HG03521 (cell line): ENCODE results near the gene ANGEL1.

ENCODE experiments used
- ATAC-seq: cut with Tn5 transposase; IDR thresholded peaks from one replicate; pipeline ENCODE4 v1.9.1; 2021; ENCODE audit warnings: mild to moderate bottlenecking, moderate library complexity; ENCODE audit not compliant: unreplicated experiment

Gene ANGEL1

GRCh38 chr14:76767681-76768656 lies 44.7 kb downstream of the ANGEL1 start:
- ATAC-seq = peak; percentile 83

- no peak for ATAC-seq
These were observed 47.2 kb downstream of the ANGEL1 start for GRCh38 chr14:76765461-76765931.

DNA sequence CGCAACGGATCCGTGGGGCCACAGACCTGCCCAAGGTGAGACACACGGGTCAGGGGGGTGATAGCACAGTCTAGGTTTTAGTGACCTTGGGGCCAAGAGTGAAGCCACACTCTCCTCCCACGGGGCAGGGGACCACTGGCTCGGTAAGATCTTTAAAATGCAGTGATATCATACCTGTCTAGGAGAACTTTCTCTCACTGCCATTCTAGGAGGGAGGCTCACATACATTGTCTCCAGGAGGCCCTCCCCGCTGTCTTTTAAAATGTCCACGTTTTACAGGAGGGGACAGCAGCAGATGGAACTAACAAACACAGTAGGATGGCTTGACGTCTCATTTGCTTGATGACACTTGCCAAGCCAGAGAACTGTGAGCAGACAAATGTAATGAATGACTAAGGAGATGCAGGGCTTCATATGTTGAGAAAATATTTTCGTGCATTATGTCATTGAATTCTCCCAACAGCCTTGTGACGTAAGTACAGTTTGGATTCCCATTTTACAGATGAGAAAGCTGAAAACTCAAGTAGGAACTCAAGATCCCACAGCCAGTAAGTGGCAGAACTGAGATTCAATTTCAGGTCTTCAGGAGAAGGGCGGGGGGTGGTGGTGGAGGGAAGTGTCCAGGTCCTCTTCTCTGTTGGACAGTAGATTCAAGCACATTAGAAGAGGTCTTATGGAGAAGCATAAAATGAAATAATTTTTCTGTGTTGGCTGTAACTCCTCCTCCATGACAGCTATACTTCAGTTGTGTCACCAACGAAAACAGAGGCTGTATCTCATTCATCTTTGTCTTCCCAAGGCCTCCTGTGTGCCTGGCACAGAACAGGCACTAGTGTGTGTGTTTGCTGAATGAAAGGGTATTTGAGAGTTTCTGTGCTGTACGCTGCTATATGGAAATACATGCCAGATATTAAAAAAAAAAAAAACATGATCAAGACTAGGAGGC lies 49.3 kb downstream of the ANGEL1 start:
- ATAC-seq = no peak

- ATAC-seq = no peak
These were observed 50.1 kb downstream of the ANGEL1 start for GRCh38 chr14:76762411-76763095.

DNA sequence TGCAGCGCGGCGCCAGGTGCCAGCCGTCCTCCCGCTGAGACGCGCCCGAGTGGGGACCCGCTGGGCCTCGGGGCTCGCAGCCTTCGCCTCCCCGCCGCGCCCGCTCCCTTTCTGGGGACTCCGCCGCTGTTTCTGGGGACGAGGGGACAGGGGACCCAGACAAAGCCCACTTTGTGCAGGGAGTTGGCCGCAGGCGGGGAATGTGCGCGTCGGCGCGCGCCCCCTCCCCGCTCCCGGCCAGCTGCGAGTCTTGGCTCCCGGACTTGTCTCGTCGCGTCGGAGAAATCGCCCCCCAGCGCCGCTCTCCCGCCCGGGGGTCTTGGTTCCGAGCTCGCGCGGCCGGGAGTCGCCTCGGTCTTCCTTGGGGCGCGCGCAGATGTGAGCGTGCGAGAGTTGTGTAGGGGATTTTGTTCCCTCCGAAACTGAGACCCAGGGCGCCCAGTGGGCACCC lies 50.7 kb downstream of the ANGEL1 start:
- no peak for ATAC-seq

DNA sequence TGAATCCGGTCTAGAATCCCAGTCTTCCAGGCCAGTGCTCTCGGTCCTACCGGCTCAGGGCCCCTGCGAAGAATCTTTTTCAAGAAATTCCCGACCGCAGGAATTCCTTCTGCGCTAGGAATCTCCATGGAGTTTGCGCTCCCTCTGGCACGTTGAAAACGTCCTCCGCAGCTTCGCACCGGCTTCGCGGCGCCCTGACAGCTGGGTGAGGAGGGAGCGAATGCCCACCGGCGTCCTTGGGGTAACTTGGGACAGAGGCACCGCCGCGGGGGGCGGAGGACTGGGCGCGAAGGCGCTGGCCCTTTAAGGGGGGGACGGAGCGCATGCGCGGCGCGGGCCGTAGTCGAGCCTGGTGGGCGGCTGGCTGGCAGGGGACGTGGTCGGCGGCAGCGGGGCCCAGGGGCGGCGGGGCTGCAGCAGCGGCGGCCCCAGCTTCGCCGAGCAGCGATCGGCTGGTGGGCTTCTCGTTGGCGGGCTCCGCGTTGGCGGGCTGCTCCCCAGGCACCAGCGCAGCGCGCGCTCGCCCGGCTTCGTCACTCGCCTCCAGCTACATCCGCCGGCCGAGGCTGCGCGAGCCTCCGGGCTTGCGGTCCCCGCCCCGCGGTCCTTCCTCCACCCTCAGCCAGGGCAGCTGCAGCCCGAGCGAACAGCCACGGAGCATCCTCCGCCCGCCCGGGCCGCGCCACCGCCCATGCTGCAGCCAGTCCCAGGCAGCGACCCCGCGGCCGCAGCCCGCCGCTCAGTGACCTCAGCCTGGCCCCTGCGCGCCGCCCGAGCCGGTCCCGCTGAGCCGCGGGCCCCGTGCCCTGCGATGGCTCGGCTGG lies 51.3 kb downstream of the ANGEL1 start, which contains the start of gene VASH1:
TSS of gene VASH1 (plus strand) at position 333 of the 824 bp plus-strand sequence. CDS start 1,354 bp downstream, outside the sequence.
- peak; percentile 89 for ATAC-seq

- no peak for ATAC-seq
These were observed 52.1 kb downstream of the ANGEL1 start for GRCh38 chr14:76760331-76761135.

GRCh38 chr14:76759589-76759988 lies 53.1 kb downstream of the ANGEL1 start:
- no peak for ATAC-seq

DNA sequence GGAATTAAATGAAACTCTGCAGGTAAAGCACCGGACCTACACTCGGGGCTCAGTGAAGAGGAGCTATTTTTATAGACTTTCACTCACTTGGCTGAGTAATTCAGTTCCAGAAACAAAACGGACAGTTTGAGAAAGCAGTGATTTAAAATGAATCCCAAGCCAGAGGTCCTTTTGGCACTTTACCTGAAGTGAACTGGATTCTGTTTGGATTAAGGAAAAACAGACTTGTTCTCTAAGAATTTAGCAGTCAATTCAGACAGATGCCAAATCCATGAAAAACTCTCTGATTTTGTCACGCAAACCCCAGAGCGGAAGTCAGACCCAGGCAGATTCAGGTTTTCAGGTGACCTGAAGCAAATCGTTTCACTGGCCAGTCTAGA lies 56.3 kb downstream of the ANGEL1 start:
- no peak for ATAC-seq

- no peak for ATAC-seq
These were observed 56.9 kb downstream of the ANGEL1 start for GRCh38 chr14:76755610-76756370.

DNA sequence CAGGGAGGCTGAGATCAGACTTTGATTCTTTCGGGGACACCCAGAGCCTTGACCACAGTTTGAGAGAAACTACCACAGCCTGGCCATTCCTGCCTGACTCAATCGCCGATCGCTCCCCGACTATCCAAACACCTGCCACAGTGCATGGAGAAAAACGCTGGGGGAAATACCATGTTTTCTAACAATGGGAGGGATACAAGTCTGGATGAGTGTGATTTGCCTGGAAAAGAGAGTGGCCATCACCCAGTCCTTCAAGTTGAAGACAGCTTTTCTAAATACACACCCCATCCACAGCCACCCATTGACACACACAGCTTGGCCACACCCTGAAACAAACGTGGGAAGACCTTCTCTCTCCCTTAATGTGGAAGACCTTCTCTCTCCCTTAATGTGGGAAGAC lies 58.1 kb downstream of the ANGEL1 start:
- no peak for ATAC-seq

DNA sequence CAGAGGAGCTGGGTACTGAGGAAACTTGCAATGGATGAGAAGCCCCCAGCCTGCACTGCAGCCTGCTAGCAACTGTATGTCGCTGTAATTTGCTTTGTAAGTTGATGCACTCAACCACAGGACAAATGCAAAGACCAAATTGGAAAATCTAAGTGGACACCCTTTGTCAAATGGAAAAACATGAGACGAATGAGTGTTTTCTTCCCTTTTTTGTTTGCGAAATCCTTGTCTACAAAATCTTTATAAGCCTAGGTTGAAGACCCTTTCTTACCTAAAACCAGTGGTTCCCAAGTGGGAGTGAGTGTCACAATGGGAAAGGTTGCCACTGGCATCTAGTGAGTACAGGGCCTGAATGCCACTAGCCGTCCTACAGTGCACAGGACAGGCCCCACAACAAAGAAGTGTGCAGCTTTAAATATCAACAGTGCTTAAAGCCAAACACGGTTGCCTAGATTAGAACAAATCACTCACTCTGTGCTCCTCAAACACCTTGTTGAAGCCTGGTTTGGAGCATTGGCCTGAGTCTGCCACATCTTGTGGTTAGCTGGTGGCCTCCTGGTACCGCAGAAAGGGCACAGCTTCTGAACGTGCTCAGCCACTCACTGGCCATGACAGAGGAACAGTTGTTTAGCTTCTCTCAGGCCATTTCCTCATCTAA lies 59.0 kb downstream of the ANGEL1 start:
- ATAC-seq = no peak

GRCh38 chr14:76752744-76753143 lies 59.9 kb downstream of the ANGEL1 start:
- no peak for ATAC-seq

- ATAC-seq = no peak
These were observed 69.7 kb downstream of the ANGEL1 start for GRCh38 chr14:76742966-76743365.

DNA sequence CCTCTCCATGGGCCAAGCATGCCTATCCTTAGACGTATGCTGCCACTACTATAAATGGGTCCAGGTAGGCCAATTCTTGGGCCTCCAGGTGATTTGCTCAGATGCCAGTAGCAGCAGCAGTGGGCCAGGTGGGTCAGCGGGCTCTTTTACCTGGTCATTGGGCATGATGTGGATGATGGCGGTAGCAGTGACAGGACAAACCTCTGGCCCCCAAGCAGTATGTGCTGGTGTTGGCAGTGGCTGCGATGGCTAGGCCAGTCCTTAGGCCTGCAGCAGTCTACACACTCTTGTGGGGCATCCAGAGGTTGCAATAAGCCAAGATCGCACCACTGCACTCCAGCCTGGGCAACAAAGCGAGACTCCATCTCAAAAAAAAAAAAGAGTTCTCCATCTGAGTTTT lies 70.5 kb downstream of the ANGEL1 start:
- ATAC-seq = no peak

- ATAC-seq = no peak
These were observed 71.6 kb downstream of the ANGEL1 start for GRCh38 chr14:76741074-76741473.
